GM18909 (cell line): ENCODE results near the gene NDE1.
"Not testable (repeated sequence)": the region's sequence is repeated elsewhere in the genome, so short reads cannot be mapped to it uniquely, and the experiment has no call there.

Source experiments
- ATAC-seq: cut with Tn5 transposase; IDR thresholded peaks from one replicate; pipeline ENCODE4 v1.9.1; 2021; ENCODE audit warnings: mild to moderate bottlenecking; ENCODE audit not compliant: unreplicated experiment, poor library complexity

NDE1 gene, protein sequence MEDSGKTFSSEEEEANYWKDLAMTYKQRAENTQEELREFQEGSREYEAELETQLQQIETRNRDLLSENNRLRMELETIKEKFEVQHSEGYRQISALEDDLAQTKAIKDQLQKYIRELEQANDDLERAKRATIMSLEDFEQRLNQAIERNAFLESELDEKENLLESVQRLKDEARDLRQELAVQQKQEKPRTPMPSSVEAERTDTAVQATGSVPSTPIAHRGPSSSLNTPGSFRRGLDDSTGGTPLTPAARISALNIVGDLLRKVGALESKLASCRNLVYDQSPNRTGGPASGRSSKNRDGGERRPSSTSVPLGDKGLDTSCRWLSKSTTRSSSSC

DNA sequence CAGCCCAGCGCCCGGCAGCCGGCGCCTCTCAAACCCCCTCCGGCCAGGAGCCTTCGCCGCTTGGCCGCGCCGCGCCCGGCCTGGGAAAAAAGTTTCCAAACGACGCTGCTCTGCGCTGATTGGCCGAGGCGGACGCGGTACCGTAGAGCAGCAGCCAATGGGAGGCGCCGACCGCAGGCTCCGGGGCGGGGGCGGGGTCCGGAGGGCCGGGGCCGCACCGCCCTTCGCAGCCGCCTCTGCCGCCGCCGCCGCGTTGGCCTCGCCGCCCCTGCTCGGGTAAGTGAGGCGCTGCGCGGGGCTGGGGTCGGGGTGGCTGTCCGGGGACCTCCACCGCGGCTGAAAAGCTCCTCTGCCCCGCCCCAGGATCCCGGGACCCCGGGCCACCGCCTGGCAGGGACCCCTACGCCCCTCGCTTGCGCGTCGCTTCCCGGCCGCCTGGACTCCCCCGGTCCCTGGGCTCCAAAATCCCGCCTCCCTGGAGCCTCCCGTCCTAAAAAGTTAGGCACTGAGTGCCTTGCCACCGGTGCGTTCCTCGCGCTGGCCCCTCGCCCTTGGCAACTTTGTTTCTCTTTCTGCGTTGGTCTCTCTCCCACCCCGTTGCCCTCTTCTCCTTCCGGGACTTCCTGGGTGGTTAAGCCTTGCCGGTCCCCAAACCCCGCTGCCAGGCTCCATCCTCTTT is at the start of gene NDE1:
NDE1 (plus strand) TSS at position 227 of the 679 bp plus-strand sequence. CDS start 14,534 bp downstream, outside the sequence.
- peak; percentile 81 for ATAC-seq

DNA sequence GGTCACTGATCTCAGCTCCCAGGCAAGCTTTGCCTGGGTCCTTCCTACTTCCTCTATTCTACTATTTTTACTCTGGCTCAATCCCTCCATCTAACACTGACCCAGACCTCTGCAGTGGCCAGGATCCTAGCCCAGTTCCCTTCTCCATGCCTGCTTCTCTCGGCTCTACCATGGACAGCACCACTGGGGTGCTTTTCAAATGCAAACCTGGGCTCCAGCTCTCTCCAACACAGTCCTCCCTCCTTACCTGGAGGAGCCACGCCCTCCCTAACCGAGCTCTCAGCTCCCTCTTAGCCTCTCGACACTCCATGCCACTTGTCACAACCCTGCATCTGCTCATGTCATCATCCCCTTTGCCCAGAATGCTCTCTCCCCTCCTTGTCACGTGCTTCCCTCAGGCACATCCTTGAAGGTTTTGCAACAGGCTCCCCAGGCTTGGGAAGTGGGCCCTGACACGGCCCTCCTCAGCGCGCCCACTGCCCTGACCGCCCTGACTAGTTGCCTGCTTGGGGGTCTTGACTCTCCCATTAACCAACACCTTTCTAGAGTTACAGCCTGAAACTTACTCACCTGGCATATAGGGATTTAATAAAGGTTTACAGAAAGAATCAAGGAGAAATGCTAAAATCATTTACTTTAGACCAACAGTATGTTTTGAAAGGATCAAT is 48.7 kb upstream of the NDE1 start:
- no peak for ATAC-seq

GRCh38 chr16:15602285-15603044 is 47.6 kb upstream of the NDE1 start:
- no peak for ATAC-seq

DNA sequence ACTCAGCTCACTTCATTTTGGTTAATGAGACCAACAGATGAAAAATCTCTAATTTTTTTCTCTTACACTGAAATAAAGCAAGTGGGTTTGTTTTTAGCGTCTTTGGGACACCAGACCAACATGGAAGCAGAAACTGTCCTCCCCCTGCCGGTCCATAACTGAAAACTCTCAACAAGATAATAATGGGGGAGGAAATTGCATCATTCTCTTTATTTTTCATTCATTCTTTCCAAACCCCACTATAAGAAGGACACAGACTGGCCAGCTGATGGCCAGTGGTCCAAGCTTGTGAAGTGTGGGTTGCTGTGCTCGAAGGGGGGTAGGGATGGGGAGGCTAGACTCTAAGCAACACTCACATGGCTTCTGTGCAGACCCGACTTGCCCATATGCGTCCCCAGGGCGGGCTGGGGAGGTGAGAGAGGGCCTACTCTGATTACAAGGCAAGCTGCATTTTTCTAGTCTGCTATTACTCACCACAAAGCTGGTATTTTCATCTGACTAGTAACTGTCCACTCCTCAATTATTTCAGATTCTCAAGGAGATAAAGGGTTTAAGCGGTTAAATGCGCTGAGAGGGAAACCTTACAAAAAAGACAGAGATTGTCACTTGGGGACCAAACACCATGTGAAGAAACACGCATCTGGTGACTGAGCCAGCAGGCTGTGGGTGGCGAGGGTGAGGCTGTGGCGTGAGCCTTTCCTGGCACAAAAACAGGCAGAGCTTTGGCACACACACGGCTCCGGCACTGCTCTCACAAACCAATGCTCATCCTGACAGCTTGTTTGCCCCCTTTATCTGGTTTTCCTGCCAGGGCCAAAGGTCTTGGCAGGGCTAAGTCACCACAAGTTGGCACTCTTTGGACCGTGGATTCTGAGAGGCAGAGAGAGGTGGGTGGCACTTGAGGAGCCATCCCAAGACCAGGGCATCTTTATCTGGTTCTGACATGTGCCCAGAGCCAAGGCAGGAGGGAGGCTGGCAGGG is 45.3 kb upstream of the NDE1 start:
- ATAC-seq = no peak

DNA sequence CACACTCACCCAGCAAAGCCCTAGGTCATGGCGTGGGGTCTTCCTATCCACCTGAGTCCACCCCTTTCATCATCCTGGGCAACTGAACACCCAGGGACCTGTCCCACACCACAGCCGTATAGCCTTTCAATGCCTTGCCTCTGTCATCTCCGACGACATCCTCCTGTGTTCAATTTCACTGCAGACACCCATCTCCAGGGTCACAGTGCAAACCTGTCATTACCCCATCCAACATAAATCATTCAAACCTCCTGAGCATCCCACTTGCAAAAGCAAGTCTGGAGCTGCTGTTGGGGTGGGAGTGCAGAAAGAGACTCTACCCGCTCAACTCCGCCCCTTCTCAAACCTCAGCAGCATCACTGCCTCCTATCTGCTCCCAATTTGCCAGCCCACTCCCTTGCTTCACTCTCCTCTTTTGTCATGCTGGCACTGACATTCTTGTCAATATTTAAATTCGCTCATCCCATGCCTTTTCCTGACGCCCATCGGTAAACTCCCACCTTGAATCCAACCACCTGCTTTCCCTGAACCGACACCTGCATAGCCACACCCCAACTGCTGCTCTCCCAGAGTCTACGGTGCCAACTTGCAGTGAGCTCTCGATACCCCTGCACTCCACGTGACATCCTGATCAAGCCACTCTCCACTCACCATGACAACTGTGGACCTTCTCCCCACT is 44.1 kb upstream of the NDE1 start:
- no peak for ATAC-seq

GRCh38 chr16:15606518-15607220 is 43.4 kb upstream of the NDE1 start:
- ATAC-seq = no peak

DNA sequence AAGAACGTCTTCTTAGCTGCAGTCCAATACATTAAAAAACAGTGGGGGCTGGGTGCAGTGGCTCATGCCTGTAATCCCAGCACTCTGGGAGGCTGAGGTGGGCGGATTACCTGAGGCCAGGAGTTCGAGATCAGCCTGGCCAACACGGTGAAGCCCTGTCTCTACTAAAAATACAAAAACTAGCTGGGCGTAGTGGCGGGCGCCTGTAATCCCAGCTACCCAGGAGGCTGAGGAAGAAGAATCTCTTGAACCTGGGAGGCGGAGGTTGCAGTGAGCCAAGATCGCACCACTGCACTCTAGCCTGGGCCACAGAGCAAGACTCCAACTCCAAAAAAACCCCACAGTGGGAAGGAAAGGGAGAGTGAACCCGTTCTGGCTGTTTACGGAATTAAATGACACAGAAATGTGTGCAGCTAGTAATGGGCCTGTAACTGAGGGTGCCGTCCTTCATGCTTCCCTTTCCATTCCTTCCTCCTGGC is 42.8 kb upstream of the NDE1 start:
- ATAC-seq = not testable (repeated sequence)

DNA sequence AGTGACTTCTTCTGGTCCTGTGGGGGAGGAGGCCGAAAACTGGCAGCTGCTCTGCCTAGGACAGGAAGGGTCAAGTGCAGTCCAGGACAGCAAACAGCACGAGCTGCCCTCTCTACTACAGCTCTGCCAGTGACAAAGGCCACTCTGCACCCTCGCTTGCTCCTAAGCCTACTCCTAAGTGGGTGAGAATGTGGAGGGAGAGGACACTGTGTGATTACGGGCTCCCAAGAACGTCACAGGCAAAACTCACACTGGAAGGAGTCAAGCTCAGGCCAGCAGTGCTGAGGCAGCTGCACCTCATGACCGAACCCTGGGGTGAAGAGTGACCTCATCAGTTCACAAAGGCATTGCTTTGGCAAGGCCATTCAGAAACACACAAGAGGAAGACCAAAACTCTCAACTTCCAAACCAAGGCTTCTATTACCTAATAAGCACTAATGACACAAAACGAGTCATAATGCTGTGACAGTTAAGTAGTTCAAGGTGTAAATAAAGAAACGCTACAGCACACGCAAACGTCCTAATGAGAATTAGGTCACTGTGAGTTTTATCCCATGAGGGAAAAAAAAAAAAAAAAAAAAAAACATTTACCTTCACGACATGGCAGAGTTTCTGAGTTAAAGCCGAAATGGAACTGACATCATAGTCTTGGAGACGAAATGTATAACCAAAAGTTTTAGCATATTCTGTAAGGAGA is 42.2 kb upstream of the NDE1 start:
- ATAC-seq = no peak

DNA sequence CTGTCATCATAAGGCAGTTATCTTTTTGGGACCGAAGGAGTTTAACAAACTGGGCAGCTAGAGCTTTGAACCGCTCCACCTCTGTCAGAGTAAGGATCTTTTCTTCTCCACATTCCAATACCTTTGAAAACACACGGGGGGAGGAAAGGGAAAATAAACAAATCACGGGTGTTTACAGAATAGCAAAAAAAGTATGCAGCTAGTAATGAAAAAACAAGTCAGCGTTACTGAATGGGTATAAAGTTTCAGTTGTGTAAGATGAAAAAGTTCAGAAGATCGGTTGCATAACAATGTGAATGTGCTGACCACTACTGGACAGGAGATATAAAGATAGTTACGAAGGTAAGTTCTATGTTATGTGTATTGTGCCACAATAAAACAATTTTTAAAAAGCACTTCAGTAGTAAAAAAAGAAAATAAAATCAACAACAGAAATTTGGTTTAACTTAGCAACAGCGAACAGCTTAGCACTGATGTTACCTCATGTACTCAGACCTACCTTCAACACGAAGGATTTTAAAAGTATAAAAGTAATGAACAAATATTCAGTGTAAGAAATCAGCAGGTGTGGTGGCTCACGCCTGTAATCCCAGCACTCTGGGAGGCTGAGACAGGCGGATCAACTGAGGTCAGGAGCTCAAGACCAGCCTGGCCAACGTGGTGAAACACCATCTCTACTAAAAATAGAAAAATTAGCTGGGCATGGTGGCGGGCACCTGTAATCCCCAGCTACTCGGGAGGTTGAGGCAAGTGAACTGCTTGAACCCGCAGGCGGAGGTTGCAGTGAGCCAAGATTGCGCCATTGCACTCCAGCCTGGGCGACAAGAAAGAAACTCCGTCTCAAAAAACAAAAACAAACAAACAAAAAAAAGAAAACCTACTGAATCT is 41.4 kb upstream of the NDE1 start:
- ATAC-seq = no peak

GRCh38 chr16:15609286-15609649 is 40.8 kb upstream of the NDE1 start:
- ATAC-seq = no peak

GRCh38 chr16:15610369-15610871 is 39.6 kb upstream of the NDE1 start:
- no peak for ATAC-seq

DNA sequence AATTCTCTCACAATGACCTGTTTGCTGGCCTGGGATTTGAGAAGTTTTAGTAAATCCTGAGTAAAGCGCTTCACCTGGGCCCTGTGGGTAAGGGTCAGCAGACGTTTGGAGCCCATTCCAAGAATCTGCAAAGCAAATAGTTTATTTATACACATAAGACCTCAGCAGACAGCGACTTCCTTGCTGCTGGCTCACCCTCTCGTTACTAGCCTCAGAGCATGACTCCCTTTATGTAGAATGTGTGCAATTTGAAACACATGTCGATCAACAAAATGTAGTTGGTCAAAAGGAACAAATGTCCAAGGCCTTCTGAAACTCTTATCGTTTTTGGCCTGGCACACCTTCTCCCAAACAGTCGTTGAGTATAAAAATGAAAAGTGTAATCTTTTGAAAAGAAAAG is 38.4 kb upstream of the NDE1 start:
- ATAC-seq = no peak

DNA sequence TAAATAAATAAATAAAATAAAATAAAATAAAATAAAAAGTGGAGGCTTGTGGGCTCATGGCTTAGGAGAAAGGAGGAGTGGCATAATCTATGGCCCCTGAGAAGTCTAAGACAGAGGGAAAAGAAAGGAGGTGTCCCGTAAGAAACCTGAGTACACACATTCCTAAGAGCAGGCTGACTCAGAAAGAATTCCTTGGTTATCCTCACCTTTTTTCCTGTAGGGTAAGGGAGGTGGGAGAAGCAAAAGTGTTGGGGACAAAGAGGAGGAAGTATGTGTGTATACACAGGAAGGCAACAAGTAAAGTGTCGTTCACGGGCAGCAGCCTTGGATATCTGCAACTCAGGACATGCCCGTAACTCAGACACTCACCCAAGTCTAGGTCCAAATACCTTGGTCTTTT is 36.4 kb upstream of the NDE1 start:
- ATAC-seq = no peak

GRCh38 chr16:15616012-15616411 is 34.0 kb upstream of the NDE1 start:
- ATAC-seq = no peak

GRCh38 chr16:15616475-15617165 is 33.4 kb upstream of the NDE1 start:
- no peak for ATAC-seq

DNA sequence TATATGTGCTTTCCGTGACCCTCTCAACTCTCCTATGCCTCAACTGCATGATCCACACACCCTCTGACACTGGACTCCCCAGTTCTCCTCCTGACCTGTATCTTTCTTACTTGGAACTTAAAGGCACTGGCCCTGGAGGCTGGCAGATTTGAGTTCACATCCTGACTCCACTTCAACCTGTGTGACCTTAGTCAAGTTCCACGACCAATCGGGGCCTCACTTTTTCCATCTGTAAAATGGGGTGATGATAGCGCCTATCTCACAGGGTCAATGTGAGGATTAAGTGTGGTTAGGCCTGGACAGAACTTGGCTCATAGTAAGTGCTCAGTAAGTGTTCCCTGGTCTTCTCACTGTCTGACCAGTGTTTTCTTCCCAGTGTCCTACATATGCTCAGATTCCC is 32.1 kb upstream of the NDE1 start:
- no peak for ATAC-seq
